Activated CD4-positive, alpha-beta T cell treated with anti-CD3 and anti-CD28 coated beads for 24 hours (primary cell): ENCODE measurements around the gene PAX9.
"Not testable (repeated sequence)": the region's sequence is repeated elsewhere in the genome, so short reads cannot be mapped to it uniquely, and the experiment has no call there.

ENCODE experiments used
- DNase-seq, 2 donors: peaks; one replicate each; pipeline ENCODE4 v3.0.0-alpha.2; 2020; ENCODE audit warnings: low read depth in 2 of 2

The PAX9 gene

GRCh38 chr14:36672095-36672494 is 10.4 kb downstream of the PAX9 start:
- no peak for DNase-seq

GRCh38 chr14:36674659-36675058 is 13.0 kb downstream of the PAX9 start:
- no peak for DNase-seq

- DNase-seq: no peak
These were observed 13.9 kb downstream of the PAX9 start for GRCh38 chr14:36675581-36675980.

- DNase-seq: no peak
These were observed 14.6 kb downstream of the PAX9 start for GRCh38 chr14:36676236-36676635.

GRCh38 chr14:36682338-36682737 is 20.7 kb downstream of the PAX9 start:
- DNase-seq: no peak

- DNase-seq: no peak
These were observed 21.5 kb downstream of the PAX9 start for GRCh38 chr14:36683083-36683724.

- no peak for DNase-seq
These were observed 23.3 kb downstream of the PAX9 start for GRCh38 chr14:36684946-36685345.

- DNase-seq: no peak
These were observed 28.8 kb downstream of the PAX9 start for GRCh38 chr14:36690311-36691040.

- DNase-seq: not testable (repeated sequence)
These were observed 37.8 kb downstream of the PAX9 start for GRCh38 chr14:36699420-36699819.

- no peak for DNase-seq
These were observed 39.0 kb downstream of the PAX9 start for GRCh38 chr14:36700651-36701050.

- DNase-seq: no peak
These were observed 39.5 kb downstream of the PAX9 start for GRCh38 chr14:36701132-36701531.

- DNase-seq: no peak
These were observed 40.8 kb downstream of the PAX9 start for GRCh38 chr14:36702474-36702873.

- no peak for DNase-seq
These were observed 45.9 kb downstream of the PAX9 start for GRCh38 chr14:36707570-36707969.

- DNase-seq: no peak
These were observed 52.5 kb downstream of the PAX9 start for GRCh38 chr14:36713960-36714703.

- no peak for DNase-seq
These were observed 55.0 kb downstream of the PAX9 start for GRCh38 chr14:36716614-36717184.

GRCh38 chr14:36717363-36717762 is 55.7 kb downstream of the PAX9 start:
- DNase-seq: no peak

GRCh38 chr14:36718216-36718615 is 56.6 kb downstream of the PAX9 start:
- DNase-seq: no peak

- DNase-seq: no peak
These were observed 58.2 kb downstream of the PAX9 start for GRCh38 chr14:36719823-36720222.

- no peak for DNase-seq
These were observed 59.0 kb downstream of the PAX9 start for GRCh38 chr14:36720657-36721056.

- no peak for DNase-seq
These were observed 60.2 kb downstream of the PAX9 start for GRCh38 chr14:36721877-36722276.

GRCh38 chr14:36723530-36723929 is 61.9 kb downstream of the PAX9 start:
- no peak for DNase-seq

- DNase-seq: no peak
These were observed 62.5 kb downstream of the PAX9 start for GRCh38 chr14:36724162-36724561.

- no peak for DNase-seq
These were observed 64.5 kb downstream of the PAX9 start for GRCh38 chr14:36726128-36726527.
